Effector memory CD4-positive, alpha-beta T cell (primary cell): ENCODE data around the gene KLHL3.
"Not testable (repeated sequence)": the region's sequence is repeated elsewhere in the genome, so short reads cannot be mapped to it uniquely, and the experiment has no call there.

Experiments
- DNase-seq, 3 donors: peaks; one replicate each; pipeline ENCODE4 v3.0.0-alpha.2; 2020
- H3K27ac ChIP-seq: 2 replicates; pipeline ENCODE4 v1.7.0; 2013; ENCODE audit warnings: mild to moderate bottlenecking, low read length, moderate library complexity; ENCODE audit not compliant: insufficient read depth, poor library complexity, severe bottlenecking
- H3K27me3 ChIP-seq: replicated peaks from 2 replicates; pipeline ENCODE4 v1.7.0; 2013; ENCODE audit warnings: mild to moderate bottlenecking, low read length; ENCODE audit not compliant: insufficient read depth, control insufficient read depth, poor library complexity, severe bottlenecking
- H3K36me3 ChIP-seq: 2 replicates; pipeline ENCODE4 v1.7.0; 2013; ENCODE audit warnings: mild to moderate bottlenecking, low read length, moderate library complexity; ENCODE audit not compliant: control insufficient read depth, insufficient read depth
- H3K4me1 ChIP-seq: 2 replicates; pipeline ENCODE4 v1.7.0; 2013; ENCODE audit warnings: low read length, mild to moderate bottlenecking; ENCODE audit not compliant: control insufficient read depth, insufficient read depth, poor library complexity, severe bottlenecking
- H3K4me3 ChIP-seq: 2 replicates; pipeline ENCODE4 v1.7.0; 2013; ENCODE audit warnings: low read length, low read depth, mild to moderate bottlenecking; ENCODE audit not compliant: insufficient read depth, poor library complexity, severe bottlenecking
- H3K9me3 ChIP-seq: 2 replicates; pipeline ENCODE4 v1.7.0; 2013; ENCODE audit warnings: mild to moderate bottlenecking, low read length, moderate library complexity; ENCODE audit not compliant: control insufficient read depth

The KLHL3 gene

GRCh38 chr5:137658324-137658723, 77.6 kb downstream of the KLHL3 start:
- no peaks in the 10 kb centered on the region for H3K9me3 ChIP-seq

GRCh38 chr5:137657073-137657472, 78.8 kb downstream of the KLHL3 start:
- no peaks in the 10 kb centered on the region for H3K27me3 ChIP-seq
- H3K27ac ChIP-seq: no peak overlapping the region
- no peaks in the 10 kb centered on the region for H3K4me1 ChIP-seq
- no peak for DNase-seq
- no peak overlapping the region for H3K4me3 ChIP-seq
- no peaks in the 10 kb centered on the region for H3K9me3 ChIP-seq
- H3K36me3 ChIP-seq: peaks cover 6% of the 10 kb centered on the region

More at GRCh38 chr5:137658324-137658723, 77.6 kb downstream of the KLHL3 start:
- Histone ChIP-seq H3K4me3 (no peak overlapping the region), H3K27me3 (no peaks in the 10 kb centered on the region), H3K27ac (no peak overlapping the region), H3K36me3 (peaks cover 6% of the 10 kb centered on the region), H3K4me1 (no peaks in the 10 kb centered on the region)
- DNase-seq: no peak

- no peaks in the 10 kb centered on the region for H3K9me3 ChIP-seq
- DNase-seq: no peak
- H3K36me3 ChIP-seq: peaks cover 3% of the 10 kb centered on the region
- H3K27ac ChIP-seq: no peak overlapping the region
- no peaks in the 10 kb centered on the region for H3K27me3 ChIP-seq
- H3K4me1 ChIP-seq: no peaks in the 10 kb centered on the region
- no peak overlapping the region for H3K4me3 ChIP-seq
These were observed 79.3 kb downstream of the KLHL3 start for GRCh38 chr5:137656558-137656957.

- peaks cover 5% of the 10 kb centered on the region for H3K36me3 ChIP-seq
- H3K4me3 ChIP-seq: no peak overlapping the region
- no peaks in the 10 kb centered on the region for H3K27me3 ChIP-seq
- H3K9me3 ChIP-seq: no peaks in the 10 kb centered on the region
- DNase-seq: no peak
- no peak overlapping the region for H3K27ac ChIP-seq
- H3K4me1 ChIP-seq: no peaks in the 10 kb centered on the region
These were observed 84.9 kb downstream of the KLHL3 start for GRCh38 chr5:137651022-137651421.

- Histone ChIP-seq H3K9me3 (no peaks in the 10 kb centered on the region), H3K27me3 (no peaks in the 10 kb centered on the region), H3K4me3 (no peak overlapping the region), H3K36me3 (peaks cover 5% of the 10 kb centered on the region), H3K27ac (no peak overlapping the region), H3K4me1 (no peaks in the 10 kb centered on the region)
- DNase-seq: no peak
These were observed 86.5 kb downstream of the KLHL3 start for GRCh38 chr5:137649228-137649935.

GRCh38 chr5:137648361-137648760, 87.5 kb downstream of the KLHL3 start:
- Histone ChIP-seq H3K27me3 (no peaks in the 10 kb centered on the region), H3K4me1 (no peaks in the 10 kb centered on the region), H3K9me3 (no peaks in the 10 kb centered on the region), H3K27ac (no peak overlapping the region), H3K36me3 (peaks cover 5% of the 10 kb centered on the region), H3K4me3 (no peak overlapping the region)
- DNase-seq: no peak

- H3K4me3 ChIP-seq: no peak overlapping the region
- no peaks in the 10 kb centered on the region for H3K9me3 ChIP-seq
- DNase-seq: no peak
- H3K27ac ChIP-seq: no peak overlapping the region
- H3K4me1 ChIP-seq: no peaks in the 10 kb centered on the region
- H3K27me3 ChIP-seq: no peaks in the 10 kb centered on the region
- peaks cover 5% of the 10 kb centered on the region for H3K36me3 ChIP-seq
These were observed 88.5 kb downstream of the KLHL3 start for GRCh38 chr5:137647401-137647800.

GRCh38 chr5:137646761-137647160, 89.1 kb downstream of the KLHL3 start:
- DNase-seq: no peak
- no peak overlapping the region for H3K4me3 ChIP-seq
- H3K36me3 ChIP-seq: peaks cover 5% of the 10 kb centered on the region
- H3K4me1 ChIP-seq: no peaks in the 10 kb centered on the region
- no peaks in the 10 kb centered on the region for H3K9me3 ChIP-seq
- H3K27ac ChIP-seq: no peak overlapping the region
- no peaks in the 10 kb centered on the region for H3K27me3 ChIP-seq

- not testable (repeated sequence) for H3K27ac ChIP-seq, H3K4me1 ChIP-seq
These were observed 92.8 kb downstream of the KLHL3 start for GRCh38 chr5:137643081-137643480.

GRCh38 chr5:137642091-137642490, 93.8 kb downstream of the KLHL3 start:
- Histone ChIP-seq H3K27me3 (no peaks in the 10 kb centered on the region), H3K4me3 (no peak overlapping the region), H3K9me3 (no peaks in the 10 kb centered on the region), H3K4me1 (no peaks in the 10 kb centered on the region), H3K27ac (no peak overlapping the region), H3K36me3 (peaks cover 7% of the 10 kb centered on the region)
- no peak for DNase-seq

More at GRCh38 chr5:137643081-137643480, 92.8 kb downstream of the KLHL3 start:
- H3K9me3 ChIP-seq, H3K4me3 ChIP-seq, DNase-seq, H3K36me3 ChIP-seq, H3K27me3 ChIP-seq: not testable (repeated sequence)
